Liver (tissue), 9 donors: ENCODE measurements around the gene RNF144B. TPM values are rescaled to one million over a fixed set of nuclear protein-coding genes. Genes with fewer than 3 reads are reported as not detected.
A peak's percentile ranks its signal among the peaks of the same experiment; 100 is the strongest.

Source experiments
- DNase-seq: peaks from one replicate; pipeline ENCODE4 v3.0.0-alpha.2; 2017; ENCODE audit warnings: low spot score
- H3K27ac ChIP-seq, 2 donors: one replicate each; pipeline ENCODE4 v1.7.0; 2013; ENCODE audit warnings: inconsistent platforms in 2 of 2, low read length in 2 of 2, control low read depth in 1 of 2, low read depth in 1 of 2, mild to moderate bottlenecking in 1 of 2
- H3K27me3 ChIP-seq, 4 donors: one replicate each; pipeline versions ENCODE4 v1.6.1 to v1.7.0; 2013; ENCODE audit warnings: low read length in 3 of 4, inconsistent platforms in 1 of 4, mild to moderate bottlenecking in 1 of 4, moderate library complexity in 1 of 4; ENCODE audit not compliant: control insufficient read depth in 4 of 4, insufficient read depth in 4 of 4
- H3K36me3 ChIP-seq, 4 donors: one replicate each; pipeline versions ENCODE4 v1.6.1 to v1.7.0; 2013; ENCODE audit warnings: low read length in 3 of 4, mild to moderate bottlenecking in 3 of 4, low read depth in 1 of 4, moderate library complexity in 1 of 4; ENCODE audit not compliant: control insufficient read depth in 4 of 4, insufficient read depth in 3 of 4
- H3K4me1 ChIP-seq, 4 donors: one replicate each; pipeline versions ENCODE4 v1.6.1 to v1.7.0; 2013; ENCODE audit warnings: low read length in 3 of 4, mild to moderate bottlenecking in 3 of 4, moderate library complexity in 1 of 4; ENCODE audit not compliant: control insufficient read depth in 4 of 4, insufficient read depth in 4 of 4
- H3K4me3 ChIP-seq, 3 donors: one replicate each; pipeline versions ENCODE4 v1.6.1 to v1.7.0; 2013; ENCODE audit warnings: low read length in 3 of 3, control low read depth in 1 of 3, low read depth in 1 of 3, mild to moderate bottlenecking in 1 of 3
- H3K9ac ChIP-seq, 2 donors: one replicate each; pipeline ENCODE4 v1.7.0; 2013; ENCODE audit warnings: low read length in 2 of 2, mild to moderate bottlenecking in 2 of 2, moderate library complexity in 2 of 2, control low read depth in 1 of 2, low read depth in 1 of 2
- H3K9me3 ChIP-seq, 4 donors: one replicate each; pipeline versions ENCODE4 v1.6.1 to v1.7.0; 2013; ENCODE audit warnings: low read length in 3 of 4; ENCODE audit not compliant: control insufficient read depth in 4 of 4
- FOXA1 ChIP-seq: IDR thresholded peaks from 2 replicates; pipeline ENCODE4 v1.6.1; 2016; ENCODE audit warnings: antibody characterized with exemption
- FOXA2 ChIP-seq: IDR thresholded peaks from 2 replicates; pipeline ENCODE4 v1.6.1; 2016; ENCODE audit warnings: antibody characterized with exemption
- GABPA ChIP-seq, 2 donors: IDR thresholded peaks in 1 of 2; conservative IDR thresholded peaks in 1 of 2; 2 replicates each; pipeline ENCODE4 v1.6.1; 2016; ENCODE audit warnings: antibody characterized with exemption in 2 of 2, mild to moderate bottlenecking in 1 of 2, moderate library complexity in 1 of 2
- HNF4A ChIP-seq, 2 donors: conservative IDR thresholded peaks; 2 replicates each; pipeline ENCODE4 v1.6.1; 2016; ENCODE audit warnings: antibody characterized with exemption in 2 of 2, mild to moderate bottlenecking in 2 of 2
- HNF4G ChIP-seq: IDR thresholded peaks from 2 replicates; pipeline ENCODE4 v1.6.1; 2016; ENCODE audit warnings: antibody characterized with exemption
- JUND ChIP-seq, 2 donors: IDR thresholded peaks; 2 replicates each; pipeline ENCODE4 v1.6.1; 2016; ENCODE audit warnings: antibody characterized with exemption in 2 of 2
- NR2F2 ChIP-seq: IDR thresholded peaks from 2 replicates; pipeline ENCODE4 v1.6.1; 2016; ENCODE audit warnings: antibody characterized with exemption
- RAD21 ChIP-seq, 2 donors: IDR thresholded peaks; 2 replicates each; pipeline ENCODE4 v1.6.1; 2016; ENCODE audit warnings: antibody characterized with exemption in 2 of 2, mild to moderate bottlenecking in 2 of 2
- RXRA ChIP-seq, 2 donors: IDR thresholded peaks; 2 replicates each; pipeline ENCODE4 v1.6.1; 2017 to 2018; ENCODE audit warnings: antibody characterized with exemption in 2 of 2, mild to moderate bottlenecking in 1 of 2
- SP1 ChIP-seq: IDR thresholded peaks from 2 replicates; pipeline ENCODE4 v1.6.1; 2018; ENCODE audit warnings: antibody characterized with exemption, mild to moderate bottlenecking
- TAF1 ChIP-seq: conservative IDR thresholded peaks from 2 replicates; pipeline ENCODE4 v1.6.1; 2016; ENCODE audit warnings: antibody characterized with exemption, mild to moderate bottlenecking
- YY1 ChIP-seq: IDR thresholded peaks from 2 replicates; pipeline ENCODE4 v1.6.1; 2016; ENCODE audit warnings: antibody characterized with exemption, mild to moderate bottlenecking
- WGBS: extraction: QIAGEN DNeasy Blood & Tissue Kit; methylation state at CpG from one replicate; pipeline ENCODE4 v1.1.7; 2013; 5-methylcytosine and 5-hydroxymethylcytosine counted together
- polyA plus RNA-seq, 2 donors: library from polyadenylated mRNA; stranded (reverse) in 1 of 2; unstranded in 1 of 2; fragments of 200-250 nt in 1 of 2; fragments of >200 nt in 1 of 2; fragmentation: Nextera tagmentation in 1 of 2; extraction: Ambion mirVana in 1 of 2; gene quantifications; one replicate each; pipeline versions ENCODE4 v1.2.1 to v1.2.3, GENCODE V29; 2013 to 2015
- total RNA-seq, 2 donors: library from RNA; depleted of rRNA; stranded (reverse); fragments of >200 nt; gene quantifications; one replicate each; pipeline ENCODE4 v1.2.3, GENCODE V29; 2014
- TF ChIP-seq, protein P1 (sequence below): IDR thresholded peaks from 2 replicates; pipeline ENCODE4 v1.6.1; 2016; ENCODE audit warnings: antibody characterized with exemption
- TF ChIP-seq, protein P2 (sequence below): IDR thresholded peaks from 2 replicates; pipeline ENCODE4 v1.6.1; 2016; ENCODE audit warnings: antibody characterized with exemption
- TF ChIP-seq, protein P3 (sequence below): IDR thresholded peaks from 2 replicates; pipeline ENCODE4 v1.6.1; 2016; ENCODE audit warnings: antibody characterized with exemption, mild to moderate bottlenecking
- TF ChIP-seq, protein P4 (sequence below): IDR thresholded peaks from 2 replicates; pipeline ENCODE4 v1.6.1; 2016; ENCODE audit warnings: antibody characterized with exemption
- TF ChIP-seq, protein P5 (sequence below): fragments of 150-350 bp; IDR thresholded peaks from 2 replicates; pipeline ENCODE4 v1.5.1; 2017; ENCODE audit warnings: improper control_type of control experiment, low read depth, low read length; ENCODE audit not compliant: missing input control
- donor health status: healthy.
- donor health status: healthy.
- donor health status: healthy.
- donor health status: healthy.
- donor health status: healthy.

RNF144B gene
- total and polyA plus RNA-seq, 4 donors = 3.0 to 15.1 (median 7.6) TPM

DNA sequence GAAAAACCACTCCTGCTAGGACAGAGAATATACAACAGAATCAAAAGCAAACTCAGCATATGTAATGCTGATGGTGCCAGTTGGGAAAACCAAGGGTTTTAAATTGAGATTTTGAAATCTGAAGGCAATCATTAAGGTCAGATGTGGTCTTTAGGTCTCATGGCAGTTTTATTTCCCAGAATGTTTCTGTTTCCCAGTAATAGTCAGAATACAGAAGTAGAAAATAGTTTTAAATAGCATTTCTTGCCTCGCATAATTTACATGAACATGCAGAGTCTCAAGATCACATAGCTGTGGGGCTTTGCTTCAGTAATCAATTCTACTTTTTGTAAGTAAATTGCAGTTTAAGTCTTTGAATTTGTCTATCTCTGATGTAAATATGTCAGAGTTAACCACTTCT lies 58.1 kb downstream of the RNF144B start (continued):
- TF ChIP-seq, protein P1, sequence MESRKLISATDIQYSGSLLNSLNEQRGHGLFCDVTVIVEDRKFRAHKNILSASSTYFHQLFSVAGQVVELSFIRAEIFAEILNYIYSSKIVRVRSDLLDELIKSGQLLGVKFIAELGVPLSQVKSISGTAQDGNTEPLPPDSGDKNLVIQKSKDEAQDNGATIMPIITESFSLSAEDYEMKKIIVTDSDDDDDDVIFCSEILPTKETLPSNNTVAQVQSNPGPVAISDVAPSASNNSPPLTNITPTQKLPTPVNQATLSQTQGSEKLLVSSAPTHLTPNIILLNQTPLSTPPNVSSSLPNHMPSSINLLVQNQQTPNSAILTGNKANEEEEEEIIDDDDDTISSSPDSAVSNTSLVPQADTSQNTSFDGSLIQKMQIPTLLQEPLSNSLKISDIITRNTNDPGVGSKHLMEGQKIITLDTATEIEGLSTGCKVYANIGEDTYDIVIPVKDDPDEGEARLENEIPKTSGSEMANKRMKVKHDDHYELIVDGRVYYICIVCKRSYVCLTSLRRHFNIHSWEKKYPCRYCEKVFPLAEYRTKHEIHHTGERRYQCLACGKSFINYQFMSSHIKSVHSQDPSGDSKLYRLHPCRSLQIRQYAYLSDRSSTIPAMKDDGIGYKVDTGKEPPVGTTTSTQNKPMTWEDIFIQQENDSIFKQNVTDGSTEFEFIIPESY = no peak
- TF ChIP-seq RXRA (IDR thresholded peaks at IDR 0.05) = no peak
- TF ChIP-seq YY1 = no peak
- TF ChIP-seq SP1 = no peak
- TF ChIP-seq, protein P2, sequence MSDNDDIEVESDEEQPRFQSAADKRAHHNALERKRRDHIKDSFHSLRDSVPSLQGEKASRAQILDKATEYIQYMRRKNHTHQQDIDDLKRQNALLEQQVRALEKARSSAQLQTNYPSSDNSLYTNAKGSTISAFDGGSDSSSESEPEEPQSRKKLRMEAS = no peak
- no peak for TF ChIP-seq FOXA2
- TF ChIP-seq FOXA1 = no peak

DNA sequence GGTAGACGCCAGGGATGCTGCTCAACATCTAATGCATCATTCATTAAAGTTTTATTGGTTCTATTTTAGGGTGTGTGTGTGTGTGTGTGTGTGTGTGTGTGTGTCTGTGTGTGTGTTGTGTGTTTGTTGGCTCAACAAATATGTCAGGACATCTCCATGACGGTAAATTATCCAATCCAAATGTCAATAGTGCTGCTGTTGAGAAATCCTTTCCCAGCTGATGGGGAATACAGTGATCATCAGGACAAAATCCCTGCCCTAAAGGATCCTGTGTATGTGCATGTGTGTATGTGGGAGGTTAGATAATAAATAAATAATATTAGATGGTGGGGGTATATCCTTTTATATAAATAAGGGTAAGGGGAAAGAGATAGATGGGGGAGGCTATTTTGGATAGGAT lies 59.6 kb downstream of the RNF144B start:
- H3K27ac ChIP-seq = no peak overlapping the region
- H3K4me1 ChIP-seq = peaks cover 0 to 30% (median 3%) of the 10 kb centered on the region in 4 donors
- no peak overlapping the region for H3K9ac ChIP-seq
- no peaks in the 10 kb centered on the region for H3K27me3 ChIP-seq
- H3K4me3 ChIP-seq = no peak overlapping the region
- no peaks in the 10 kb centered on the region for H3K9me3 ChIP-seq
- no peaks in the 10 kb centered on the region for H3K36me3 ChIP-seq
- DNase-seq = no peak
- WGBS = 70% methylated on average over 2 of the region's 2 CpGs
- TF ChIP-seq FOXA2 (peak; percentile 77), HNF4G (no peak), HNF4A (conservative IDR thresholded peaks at IDR 0.05) (peak; percentile 12 to 43), YY1 (no peak), JUND (IDR thresholded peaks at IDR 0.05) (no peak), FOXA1 (peak; percentile 38), NR2F2 (no peak), RAD21 (IDR thresholded peaks at IDR 0.05) (peak in 1 of 2 donors; percentile 7), RXRA (IDR thresholded peaks at IDR 0.05) (peak in 1 of 2 donors; percentile 43)
- TF ChIP-seq, protein P3, sequence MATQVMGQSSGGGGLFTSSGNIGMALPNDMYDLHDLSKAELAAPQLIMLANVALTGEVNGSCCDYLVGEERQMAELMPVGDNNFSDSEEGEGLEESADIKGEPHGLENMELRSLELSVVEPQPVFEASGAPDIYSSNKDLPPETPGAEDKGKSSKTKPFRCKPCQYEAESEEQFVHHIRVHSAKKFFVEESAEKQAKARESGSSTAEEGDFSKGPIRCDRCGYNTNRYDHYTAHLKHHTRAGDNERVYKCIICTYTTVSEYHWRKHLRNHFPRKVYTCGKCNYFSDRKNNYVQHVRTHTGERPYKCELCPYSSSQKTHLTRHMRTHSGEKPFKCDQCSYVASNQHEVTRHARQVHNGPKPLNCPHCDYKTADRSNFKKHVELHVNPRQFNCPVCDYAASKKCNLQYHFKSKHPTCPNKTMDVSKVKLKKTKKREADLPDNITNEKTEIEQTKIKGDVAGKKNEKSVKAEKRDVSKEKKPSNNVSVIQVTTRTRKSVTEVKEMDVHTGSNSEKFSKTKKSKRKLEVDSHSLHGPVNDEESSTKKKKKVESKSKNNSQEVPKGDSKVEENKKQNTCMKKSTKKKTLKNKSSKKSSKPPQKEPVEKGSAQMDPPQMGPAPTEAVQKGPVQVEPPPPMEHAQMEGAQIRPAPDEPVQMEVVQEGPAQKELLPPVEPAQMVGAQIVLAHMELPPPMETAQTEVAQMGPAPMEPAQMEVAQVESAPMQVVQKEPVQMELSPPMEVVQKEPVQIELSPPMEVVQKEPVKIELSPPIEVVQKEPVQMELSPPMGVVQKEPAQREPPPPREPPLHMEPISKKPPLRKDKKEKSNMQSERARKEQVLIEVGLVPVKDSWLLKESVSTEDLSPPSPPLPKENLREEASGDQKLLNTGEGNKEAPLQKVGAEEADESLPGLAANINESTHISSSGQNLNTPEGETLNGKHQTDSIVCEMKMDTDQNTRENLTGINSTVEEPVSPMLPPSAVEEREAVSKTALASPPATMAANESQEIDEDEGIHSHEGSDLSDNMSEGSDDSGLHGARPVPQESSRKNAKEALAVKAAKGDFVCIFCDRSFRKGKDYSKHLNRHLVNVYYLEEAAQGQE = no peak
- TF ChIP-seq, protein P4, sequence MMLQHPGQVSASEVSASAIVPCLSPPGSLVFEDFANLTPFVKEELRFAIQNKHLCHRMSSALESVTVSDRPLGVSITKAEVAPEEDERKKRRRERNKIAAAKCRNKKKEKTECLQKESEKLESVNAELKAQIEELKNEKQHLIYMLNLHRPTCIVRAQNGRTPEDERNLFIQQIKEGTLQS = no peak

DNA sequence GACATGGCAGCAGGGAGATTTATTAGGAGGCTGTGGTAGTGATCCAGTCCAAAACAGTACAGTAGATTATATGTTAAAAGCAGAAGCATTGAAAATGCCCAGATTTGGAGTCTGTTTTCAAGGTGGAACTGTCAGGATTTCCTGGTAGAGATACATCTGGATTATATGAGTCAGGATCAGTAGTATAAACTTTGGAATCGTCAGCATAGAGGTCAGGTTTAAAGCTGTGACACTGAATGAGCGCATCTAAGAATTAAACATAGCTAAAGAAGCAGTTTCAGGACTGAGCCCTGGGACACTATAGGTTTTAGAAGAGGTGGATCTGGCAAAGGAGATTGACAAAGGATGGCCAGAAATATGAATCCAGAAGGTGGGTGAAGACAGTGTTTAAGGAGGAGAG lies 60.4 kb downstream of the RNF144B start:
- WGBS = 79% methylated on average over 2 of the region's 2 CpGs

More for the DNA sequence above, 60.4 kb downstream of the RNF144B start:
- H3K4me3 ChIP-seq = no peak overlapping the region
- peaks cover 0 to 30% (median 3%) of the 10 kb centered on the region in 4 donors for H3K4me1 ChIP-seq
- no peaks in the 10 kb centered on the region for H3K27me3 ChIP-seq
- H3K9me3 ChIP-seq = no peaks in the 10 kb centered on the region
- H3K9ac ChIP-seq = no peak overlapping the region
- no peak for DNase-seq
- TF ChIP-seq YY1 (no peak), GABPA (IDR thresholded peaks at IDR 0.05 in 1 of 2, conservative IDR thresholded peaks at IDR 0.05 in 1 of 2) (no peak), HNF4A (conservative IDR thresholded peaks at IDR 0.05) (no peak), HNF4G (no peak), TAF1 (no peak), NR2F2 (no peak), FOXA2 (no peak), JUND (IDR thresholded peaks at IDR 0.05) (no peak)
- TF ChIP-seq, protein P2 = no peak
- TF ChIP-seq, protein P5, sequence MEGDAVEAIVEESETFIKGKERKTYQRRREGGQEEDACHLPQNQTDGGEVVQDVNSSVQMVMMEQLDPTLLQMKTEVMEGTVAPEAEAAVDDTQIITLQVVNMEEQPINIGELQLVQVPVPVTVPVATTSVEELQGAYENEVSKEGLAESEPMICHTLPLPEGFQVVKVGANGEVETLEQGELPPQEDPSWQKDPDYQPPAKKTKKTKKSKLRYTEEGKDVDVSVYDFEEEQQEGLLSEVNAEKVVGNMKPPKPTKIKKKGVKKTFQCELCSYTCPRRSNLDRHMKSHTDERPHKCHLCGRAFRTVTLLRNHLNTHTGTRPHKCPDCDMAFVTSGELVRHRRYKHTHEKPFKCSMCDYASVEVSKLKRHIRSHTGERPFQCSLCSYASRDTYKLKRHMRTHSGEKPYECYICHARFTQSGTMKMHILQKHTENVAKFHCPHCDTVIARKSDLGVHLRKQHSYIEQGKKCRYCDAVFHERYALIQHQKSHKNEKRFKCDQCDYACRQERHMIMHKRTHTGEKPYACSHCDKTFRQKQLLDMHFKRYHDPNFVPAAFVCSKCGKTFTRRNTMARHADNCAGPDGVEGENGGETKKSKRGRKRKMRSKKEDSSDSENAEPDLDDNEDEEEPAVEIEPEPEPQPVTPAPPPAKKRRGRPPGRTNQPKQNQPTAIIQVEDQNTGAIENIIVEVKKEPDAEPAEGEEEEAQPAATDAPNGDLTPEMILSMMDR = no peak
- TF ChIP-seq, protein P1 = no peak
- no peak overlapping the region for H3K27ac ChIP-seq
- H3K36me3 ChIP-seq = peaks cover 0 to 2% (median 0%) of the 10 kb centered on the region in 4 donors
